ENCODE data around the gene PUSL1. TPM values are rescaled to one million over a fixed set of nuclear protein-coding genes. Genes with fewer than 3 reads are reported as not detected.

PUSL1 gene
- total RNA-seq, 1 donor from 2014 or later: 32.1 TPM

- no peak for DNase-seq (ENCODE audit: extremely low read depth, low read depth, low spot score)
Observed at GRCh38 chr1:1278620-1279019, 29.8 kb upstream of the PUSL1 start.

GRCh38 chr1:1279028-1279427 lies 29.4 kb upstream of the PUSL1 start:
- no peak for DNase-seq (ENCODE audit: extremely low read depth, low read depth, low spot score)

- no peak for DNase-seq (ENCODE audit: extremely low read depth, low read depth, low spot score)
Observed at GRCh38 chr1:1280782-1281481, 27.5 kb upstream of the PUSL1 start.

GRCh38 chr1:1281533-1282321 lies 26.7 kb upstream of the PUSL1 start:
- DNase-seq (ENCODE audit: extremely low read depth, low read depth, low spot score): no peak

GRCh38 chr1:1282998-1283397 lies 25.4 kb upstream of the PUSL1 start:
- DNase-seq (ENCODE audit: extremely low read depth, low read depth, low spot score): no peak

GRCh38 chr1:1283821-1284220 lies 24.6 kb upstream of the PUSL1 start:
- no peak for DNase-seq (ENCODE audit: extremely low read depth, low read depth, low spot score)

GRCh38 chr1:1284221-1285101 lies 23.9 kb upstream of the PUSL1 start:
- no peak for DNase-seq (ENCODE audit: extremely low read depth, low read depth, low spot score)

GRCh38 chr1:1285102-1285571 lies 23.3 kb upstream of the PUSL1 start:
- DNase-seq (ENCODE audit: extremely low read depth, low read depth, low spot score): no peak

- DNase-seq (ENCODE audit: extremely low read depth, low read depth, low spot score): no peak
Observed at GRCh38 chr1:1285611-1286311, 22.6 kb upstream of the PUSL1 start.

- DNase-seq (ENCODE audit: extremely low read depth, low read depth, low spot score): no peak
Observed at GRCh38 chr1:1286313-1287261, 21.8 kb upstream of the PUSL1 start.

GRCh38 chr1:1287288-1288110 lies 20.9 kb upstream of the PUSL1 start:
- no peak for DNase-seq (ENCODE audit: extremely low read depth, low read depth, low spot score)

- no peak for DNase-seq (ENCODE audit: extremely low read depth, low read depth, low spot score)
Observed at GRCh38 chr1:1290238-1290731, 18.1 kb upstream of the PUSL1 start.

- no peak for DNase-seq (ENCODE audit: extremely low read depth, low read depth, low spot score)
Observed at GRCh38 chr1:1291023-1291528, 17.3 kb upstream of the PUSL1 start.

GRCh38 chr1:1291548-1292441 lies 16.6 kb upstream of the PUSL1 start:
- no peak for DNase-seq (ENCODE audit: extremely low read depth, low read depth, low spot score)

- no peak for DNase-seq (ENCODE audit: extremely low read depth, low read depth, low spot score)
Observed at GRCh38 chr1:1292442-1292779, 16.0 kb upstream of the PUSL1 start.

GRCh38 chr1:1292851-1293250 lies 15.5 kb upstream of the PUSL1 start:
- DNase-seq (ENCODE audit: extremely low read depth, low read depth, low spot score): no peak

All from glomerular endothelial cell (primary cell).